Vagina (tissue), 2 donors: ENCODE data around the gene KLC4. TPM values are rescaled to one million over a fixed set of nuclear protein-coding genes. Genes with fewer than 3 reads are reported as not detected.

Experiments
- DNase-seq, 2 donors: peaks; one replicate each; pipeline ENCODE4 v3.0.0-alpha.2; 2017; ENCODE audit errors: extremely low spot score in 2 of 2
- H3K27ac ChIP-seq: fragments of 200-600 bp; sonication (generic); one replicate; pipeline ENCODE4 v1.5.1; 2019
- H3K27me3 ChIP-seq: fragments of 200-600 bp; sonication (generic); one replicate; pipeline ENCODE4 v1.5.1; 2019
- H3K36me3 ChIP-seq, 2 donors: fragments of 200-600 bp; sonication (generic); one replicate each; pipeline ENCODE4 v1.5.1; 2017 to 2019
- H3K4me1 ChIP-seq: fragments of 200-600 bp; sonication (generic); one replicate; pipeline ENCODE4 v1.5.1; 2019
- H3K4me3 ChIP-seq, 2 donors: fragments of 200-600 bp; sonication (generic); 1 replicate in 1 of 2; 2 replicates in 1 of 2; pipeline ENCODE4 v1.5.1; 2016 to 2019
- H3K9me3 ChIP-seq: fragments of 200-600 bp; sonication (generic); one replicate; pipeline ENCODE4 v1.5.1; 2019
- CTCF ChIP-seq, 3 experiments: fragments of 450-650 bp in 2 of 3; fragments of 200-600 bp in 1 of 3; sonication (generic) in 1 of 3; IDR thresholded peaks; one replicate each; pipeline ENCODE4 v1.5.1; 2017 to 2019; ENCODE audit warnings: antibody characterized with exemption in 3 of 3, mild to moderate bottlenecking in 2 of 3, moderate library complexity in 2 of 3
- POLR2A ChIP-seq, 2 donors: fragments of 450-650 bp; IDR thresholded peaks; one replicate each; pipeline ENCODE4 v1.6.1; 2017; ENCODE audit warnings: antibody characterized with exemption in 2 of 2, mild to moderate bottlenecking in 2 of 2, moderate library complexity in 2 of 2
- POLR2AphosphoS5 ChIP-seq, 2 donors: sonication (generic); formaldehyde crosslinking; IDR thresholded peaks; one replicate each; pipeline ENCODE4 v1.9.0; 2017; ENCODE audit warnings: antibody characterized with exemption in 2 of 2, mild to moderate bottlenecking in 2 of 2, low read depth in 1 of 2; ENCODE audit not compliant: insufficient read depth in 1 of 2
- intact Hi-C: fragments of 100-400 bp; cut with DNase I; formaldehyde crosslinking; loops from one replicate; pipeline ENCODE4 v1.15.1; 2023
- total RNA-seq: library from RNA; depleted of rRNA; stranded (reverse); fragments of >200 nt; gene quantifications from one replicate; pipeline ENCODE4 v1.2.3, GENCODE V29; 2016

Gene KLC4
- total RNA-seq, 1 donor from 2014 or later, result 17.2 TPM

- Histone ChIP-seq H3K36me3 (peaks cover 10 to 68% of the 10 kb centered on the region in 2 donors), H3K4me1 (peaks cover 28% of the 10 kb centered on the region), H3K27me3 (no peaks in the 10 kb centered on the region), H3K4me3 (no peak overlapping the region), H3K27ac (no peak overlapping the region), H3K9me3 (no peaks in the 10 kb centered on the region)
- TF ChIP-seq POLR2A (IDR thresholded peaks at IDR 0.05), result no peak
- intact Hi-C loops, result no loop called here
- no peak for DNase-seq
These were observed 33.1 kb upstream of the KLC4 start for GRCh38 chr6:43026365-43026764.

- Histone ChIP-seq H3K9me3 (no peaks in the 10 kb centered on the region), H3K27me3 (no peaks in the 10 kb centered on the region), H3K27ac (no peak overlapping the region), H3K4me3 (no peak overlapping the region), H3K4me1 (peaks cover 7% of the 10 kb centered on the region), H3K36me3 (peaks cover 10 to 70% of the 10 kb centered on the region in 2 donors)
- intact Hi-C loops, result no loop called here
- no peak for DNase-seq
- TF ChIP-seq POLR2A (IDR thresholded peaks at IDR 0.05) (no peak), POLR2AphosphoS5 (IDR thresholded peaks at IDR 0.05; ENCODE audit: insufficient read depth in 1 of 2, low read depth in 1 of 2) (no peak), CTCF (IDR thresholded peaks at IDR 0.05) (no peak)
These were observed 30.3 kb upstream of the KLC4 start for GRCh38 chr6:43029120-43029519.

- no peaks in the 10 kb centered on the region for H3K27me3 ChIP-seq
- H3K4me1 ChIP-seq, result no peaks in the 10 kb centered on the region
- TF ChIP-seq POLR2A (IDR thresholded peaks at IDR 0.05) (no peak), CTCF (IDR thresholded peaks at IDR 0.05) (no peak), POLR2AphosphoS5 (IDR thresholded peaks at IDR 0.05; ENCODE audit: insufficient read depth in 1 of 2, low read depth in 1 of 2) (no peak)
- H3K36me3 ChIP-seq, result peaks cover 4 to 52% of the 10 kb centered on the region in 2 donors
- no peaks in the 10 kb centered on the region for H3K9me3 ChIP-seq
- H3K4me3 ChIP-seq, result no peak overlapping the region
- DNase-seq, result no peak
- intact Hi-C loops, result no loop called here
- no peak overlapping the region for H3K27ac ChIP-seq
These were observed 27.1 kb upstream of the KLC4 start for GRCh38 chr6:43032326-43032725.

GRCh38 chr6:43033496-43034189 is 25.8 kb upstream of the KLC4 start:
- intact Hi-C loops, result no loop called here
- TF ChIP-seq POLR2AphosphoS5 (IDR thresholded peaks at IDR 0.05; ENCODE audit: insufficient read depth in 1 of 2, low read depth in 1 of 2) (no peak), CTCF (IDR thresholded peaks at IDR 0.05) (no peak), POLR2A (IDR thresholded peaks at IDR 0.05) (no peak)
- no peaks in the 10 kb centered on the region for H3K4me1 ChIP-seq
- H3K27ac ChIP-seq, result no peak overlapping the region
- H3K9me3 ChIP-seq, result no peaks in the 10 kb centered on the region
- no peak for DNase-seq
- peaks cover 0 to 52% of the 10 kb centered on the region in 2 donors for H3K36me3 ChIP-seq
- H3K27me3 ChIP-seq, result no peaks in the 10 kb centered on the region
- no peak overlapping the region for H3K4me3 ChIP-seq

GRCh38 chr6:43034190-43034525 is 25.3 kb upstream of the KLC4 start:
- H3K27me3 ChIP-seq, result no peaks in the 10 kb centered on the region
- intact Hi-C loops, result no loop called here
- TF ChIP-seq POLR2AphosphoS5 (IDR thresholded peaks at IDR 0.05; ENCODE audit: insufficient read depth in 1 of 2, low read depth in 1 of 2), result no peak
- no peak overlapping the region for H3K4me3 ChIP-seq
- no peaks in the 10 kb centered on the region for H3K4me1 ChIP-seq
- peaks cover 0 to 52% of the 10 kb centered on the region in 2 donors for H3K36me3 ChIP-seq
- no peak overlapping the region for H3K27ac ChIP-seq
- no peak for DNase-seq
- no peaks in the 10 kb centered on the region for H3K9me3 ChIP-seq

- no peak for TF ChIP-seq CTCF (IDR thresholded peaks at IDR 0.05)
- TF ChIP-seq POLR2A (IDR thresholded peaks at IDR 0.05), result no peak
- TF ChIP-seq POLR2AphosphoS5 (IDR thresholded peaks at IDR 0.05; ENCODE audit: insufficient read depth in 1 of 2, low read depth in 1 of 2), result no peak
- intact Hi-C loops, result no loop called here
- H3K27ac ChIP-seq, result no peak overlapping the region
- no peaks in the 10 kb centered on the region for H3K4me1 ChIP-seq
- H3K4me3 ChIP-seq, result no peak overlapping the region
- H3K9me3 ChIP-seq, result no peaks in the 10 kb centered on the region
- H3K27me3 ChIP-seq, result no peaks in the 10 kb centered on the region
- DNase-seq, result no peak
- peaks cover 0 to 40% of the 10 kb centered on the region in 2 donors for H3K36me3 ChIP-seq
These were observed 23.8 kb upstream of the KLC4 start for GRCh38 chr6:43035495-43036194.
